NT2/D1 (cell line): Measurements from ENCODE around the gene FAM186B.

Experiments
- SUZ12 ChIP-seq: IDR thresholded peaks from 2 replicates; pipeline ENCODE4 v1.6.1; 2011; ENCODE audit not compliant: insufficient read length, insufficient read depth; ENCODE audit errors: extremely low read depth
- YY1 ChIP-seq: IDR thresholded peaks from 2 replicates; pipeline ENCODE4 v1.6.1; 2011; ENCODE audit not compliant: insufficient read length, insufficient read depth

- TF ChIP-seq YY1 (no peak), SUZ12 (no peak)
Observed at GRCh38 chr12:49626836-49627235, 21.4 kb upstream of the FAM186B start.
